Measurements from ENCODE around the gene ENPEP.

ENPEP gene

GRCh38 chr4:110515676-110516075, 39.7 kb downstream of the ENPEP start:
- in situ Hi-C loops (cut with MboI; ENCODE audit: low sequenced_read_pairs, unreplicated experiment): loop anchor here (5.0 to 25.0 kb wide), 3 partner anchors 303 to 1103 kb away; no protein-coding TSS in a partner anchor
- DNase-seq (ENCODE audit: low spot score): no peak
- TF ChIP-seq CTCF (IDR thresholded peaks at IDR 0.05; ENCODE audit: borderline replicate concordance, control extremely low read depth, extremely low read depth, insufficient read depth, missing control alignments): no peak

GRCh38 chr4:110516106-110516922, 40.4 kb downstream of the ENPEP start:
- peak; percentile 30 for DNase-seq (ENCODE audit: low spot score)
- in situ Hi-C loops (cut with MboI; ENCODE audit: low sequenced_read_pairs, unreplicated experiment): loop anchor here (5.0 to 25.0 kb wide), 3 partner anchors 304 to 1104 kb away; no protein-coding TSS in a partner anchor
- peak; percentile 73 for TF ChIP-seq CTCF (IDR thresholded peaks at IDR 0.05; ENCODE audit: borderline replicate concordance, control extremely low read depth, extremely low read depth, insufficient read depth, missing control alignments)

- TF ChIP-seq CTCF (IDR thresholded peaks at IDR 0.05; ENCODE audit: borderline replicate concordance, control extremely low read depth, extremely low read depth, insufficient read depth, missing control alignments): peak; percentile 74
- no peak for DNase-seq (ENCODE audit: low spot score)
- in situ Hi-C loops (cut with MboI; ENCODE audit: low sequenced_read_pairs, unreplicated experiment): loop anchor here (5.0 to 25.0 kb wide), 3 partner anchors 307 to 1107 kb away; no protein-coding TSS in a partner anchor
Observed at GRCh38 chr4:110518889-110519490, 43.0 kb downstream of the ENPEP start.

GRCh38 chr4:110520886-110521285, 44.9 kb downstream of the ENPEP start:
- no peak for TF ChIP-seq CTCF (IDR thresholded peaks at IDR 0.05; ENCODE audit: borderline replicate concordance, control extremely low read depth, extremely low read depth, insufficient read depth, missing control alignments)
- in situ Hi-C loops (cut with MboI; ENCODE audit: low sequenced_read_pairs, unreplicated experiment): loop anchor here (25.0 kb wide), 2 partner anchors 309 to 1109 kb away; no protein-coding TSS in a partner anchor
- no peak for DNase-seq (ENCODE audit: low spot score)

- TF ChIP-seq CTCF (IDR thresholded peaks at IDR 0.05; ENCODE audit: borderline replicate concordance, control extremely low read depth, extremely low read depth, insufficient read depth, missing control alignments): no peak
- in situ Hi-C loops (cut with MboI; ENCODE audit: low sequenced_read_pairs, unreplicated experiment): no loop called here
- no peak for DNase-seq (ENCODE audit: low spot score)
Observed at GRCh38 chr4:110526589-110526988, 50.6 kb downstream of the ENPEP start.

GRCh38 chr4:110527156-110527555, 51.2 kb downstream of the ENPEP start:
- in situ Hi-C loops (cut with MboI; ENCODE audit: low sequenced_read_pairs, unreplicated experiment): no loop called here
- TF ChIP-seq CTCF (IDR thresholded peaks at IDR 0.05; ENCODE audit: borderline replicate concordance, control extremely low read depth, extremely low read depth, insufficient read depth, missing control alignments): no peak

More at GRCh38 chr4:110527156-110527555, 51.2 kb downstream of the ENPEP start:
- DNase-seq (ENCODE audit: low spot score): no peak
